Endometrial microvascular endothelial cells (primary cell): ENCODE measurements around the gene DHCR7. TPM values are rescaled to one million over a fixed set of nuclear protein-coding genes. Genes with fewer than 3 reads are reported as not detected.

ENCODE experiments used
- in situ Hi-C: cut with HindIII; loops from 2 replicates; pipeline ENCODE4 v1.10.0; 2017; ENCODE audit warnings: low sequenced_read_pairs, low pct_unique_long_range_greater_than_20kb; ENCODE audit errors: inconsistent ontology term
- total RNA-seq: library from RNA; depleted of rRNA; stranded (reverse); fragments of >200 nt; gene quantifications from one replicate; pipeline ENCODE4 v1.2.3, GENCODE V29; 2015; ENCODE audit errors: inconsistent ontology term

The DHCR7 gene, protein sequence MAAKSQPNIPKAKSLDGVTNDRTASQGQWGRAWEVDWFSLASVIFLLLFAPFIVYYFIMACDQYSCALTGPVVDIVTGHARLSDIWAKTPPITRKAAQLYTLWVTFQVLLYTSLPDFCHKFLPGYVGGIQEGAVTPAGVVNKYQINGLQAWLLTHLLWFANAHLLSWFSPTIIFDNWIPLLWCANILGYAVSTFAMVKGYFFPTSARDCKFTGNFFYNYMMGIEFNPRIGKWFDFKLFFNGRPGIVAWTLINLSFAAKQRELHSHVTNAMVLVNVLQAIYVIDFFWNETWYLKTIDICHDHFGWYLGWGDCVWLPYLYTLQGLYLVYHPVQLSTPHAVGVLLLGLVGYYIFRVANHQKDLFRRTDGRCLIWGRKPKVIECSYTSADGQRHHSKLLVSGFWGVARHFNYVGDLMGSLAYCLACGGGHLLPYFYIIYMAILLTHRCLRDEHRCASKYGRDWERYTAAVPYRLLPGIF
- 43.2 TPM for total RNA-seq

DNA sequence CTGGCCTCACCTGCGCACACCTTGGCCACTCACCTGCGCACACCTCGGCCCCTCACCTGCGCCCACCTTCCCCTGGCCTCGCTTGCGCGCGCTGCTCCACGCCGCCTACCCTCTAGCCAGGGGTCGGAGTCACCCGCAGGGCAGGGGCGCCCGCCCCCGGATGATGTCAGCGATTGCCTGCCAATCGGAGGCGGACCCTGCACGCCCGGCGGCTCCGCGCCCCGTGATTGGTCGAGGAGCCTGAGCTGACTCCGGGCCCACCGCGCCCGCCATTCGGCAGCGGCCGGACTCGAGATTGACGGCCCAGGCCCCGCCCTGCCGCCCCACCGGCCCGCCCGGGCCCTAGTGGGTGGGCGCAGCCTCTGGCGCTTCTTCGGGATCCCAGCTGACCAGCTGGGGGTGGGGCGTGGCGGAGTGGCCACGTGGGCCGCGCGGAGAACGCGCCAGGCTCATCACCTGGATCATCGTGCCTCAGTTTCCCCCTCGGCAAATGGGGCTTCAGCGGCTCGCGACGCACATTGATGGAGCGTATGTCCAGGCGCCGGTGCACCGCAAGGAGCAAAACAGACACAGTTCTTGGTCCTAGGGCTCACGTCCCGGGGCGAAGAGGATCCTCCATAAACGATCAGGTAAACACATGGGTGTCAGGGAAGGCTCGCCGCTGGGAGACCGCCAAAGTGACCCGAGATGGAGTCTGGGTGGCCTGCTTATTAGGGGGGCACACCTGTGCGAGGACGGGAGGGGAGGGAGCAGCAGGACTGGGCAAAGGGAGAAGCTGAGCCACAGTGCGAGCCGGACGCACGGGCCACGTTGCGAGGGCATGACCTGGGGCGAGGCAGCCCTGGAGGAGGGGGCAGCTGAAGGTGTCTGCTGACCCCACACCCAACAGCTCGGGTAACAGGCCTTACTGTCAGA is at the start of gene DHCR7:
TSS of gene DHCR7 (minus strand) at position 137 of the 915 bp plus-strand sequence. CDS start 3,441 bp downstream, outside the sequence.
- in situ Hi-C loops: no loop called here

DNA sequence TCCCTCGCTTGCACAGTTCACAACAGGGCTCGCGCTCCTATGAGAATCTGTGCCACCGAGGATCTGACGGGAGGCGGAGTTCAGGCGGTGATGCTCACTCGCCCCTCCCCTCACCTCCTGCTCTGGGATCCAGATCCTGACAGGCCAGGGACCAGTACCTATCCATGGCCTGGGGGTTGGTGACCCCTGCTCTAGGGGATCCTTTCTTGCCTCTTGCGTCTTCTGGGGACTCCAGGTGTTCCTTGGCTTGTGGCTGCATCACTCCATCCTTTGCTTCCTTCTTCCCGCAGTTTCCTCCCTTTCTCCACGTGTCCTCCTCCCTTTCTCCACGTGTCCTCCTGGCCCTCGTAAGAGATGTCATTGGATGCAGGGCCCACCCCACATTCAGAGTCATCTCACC is 48.2 kb upstream of the DHCR7 start:
- in situ Hi-C loops: no loop called here

DNA sequence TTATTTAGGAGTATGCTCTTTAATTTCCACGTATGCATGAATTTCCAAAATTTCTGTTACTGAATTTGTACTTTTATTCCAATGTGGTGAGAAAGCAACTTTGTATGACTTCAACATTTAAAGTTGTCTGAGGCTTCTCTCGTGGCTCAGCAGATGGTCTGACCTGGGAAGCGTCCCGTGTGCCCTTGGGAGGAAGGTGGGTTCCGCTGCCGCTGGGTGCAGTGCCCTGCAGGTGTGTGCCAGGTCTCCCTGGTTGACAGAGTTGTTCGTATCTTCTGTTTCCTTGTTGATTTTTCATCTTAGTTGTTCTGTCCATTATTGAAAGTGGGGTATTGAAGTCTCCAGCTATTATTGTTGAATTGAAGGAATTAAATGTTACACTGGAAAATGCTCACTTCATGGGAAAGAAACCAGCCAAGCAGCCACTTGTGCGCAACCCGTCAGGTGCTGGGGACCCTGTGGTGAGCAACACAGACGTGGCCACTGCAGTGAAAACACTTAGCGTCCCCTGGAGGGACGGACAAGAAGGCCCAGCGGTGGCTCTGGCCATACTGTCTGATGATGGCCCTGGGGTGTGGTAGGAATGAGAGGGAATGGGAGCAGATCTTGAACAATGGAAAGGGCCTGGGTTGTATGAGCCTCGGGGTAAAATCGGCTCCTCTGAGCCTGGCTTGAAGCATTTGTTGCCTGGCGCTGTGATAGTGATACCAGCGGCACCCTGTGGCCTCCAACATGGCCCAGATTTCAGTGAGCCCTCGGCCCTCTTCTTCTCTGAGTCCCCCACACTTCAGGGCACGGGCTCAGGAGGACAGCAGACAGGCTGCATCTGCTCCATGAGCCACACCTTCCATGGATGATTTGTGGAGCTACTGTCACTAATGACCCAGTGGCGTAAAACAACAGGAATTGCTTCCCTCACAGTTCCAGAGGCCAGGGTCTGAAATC is 47.4 kb upstream of the DHCR7 start:
- in situ Hi-C loops: no loop called here

DNA sequence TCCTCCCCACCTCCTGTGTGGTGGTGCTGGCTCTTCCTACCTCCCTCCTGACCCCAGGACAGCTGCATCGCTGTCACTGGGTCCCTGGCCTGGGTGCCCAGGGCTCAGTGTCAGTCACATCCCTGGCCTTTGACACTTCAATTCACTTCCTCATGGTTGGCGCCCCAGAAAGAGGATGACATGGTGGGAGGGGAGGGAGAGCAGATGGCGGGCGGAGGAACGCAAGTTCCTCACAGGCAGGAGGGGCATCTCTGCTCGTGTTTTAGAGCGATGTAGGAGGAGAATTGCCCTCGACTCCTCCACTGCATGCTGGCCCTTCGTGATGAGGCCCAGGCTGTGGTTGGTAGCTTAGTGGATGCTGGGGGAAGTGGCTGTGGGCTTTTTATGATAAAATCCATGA is 43.7 kb upstream of the DHCR7 start:
- in situ Hi-C loops: no loop called here

DNA sequence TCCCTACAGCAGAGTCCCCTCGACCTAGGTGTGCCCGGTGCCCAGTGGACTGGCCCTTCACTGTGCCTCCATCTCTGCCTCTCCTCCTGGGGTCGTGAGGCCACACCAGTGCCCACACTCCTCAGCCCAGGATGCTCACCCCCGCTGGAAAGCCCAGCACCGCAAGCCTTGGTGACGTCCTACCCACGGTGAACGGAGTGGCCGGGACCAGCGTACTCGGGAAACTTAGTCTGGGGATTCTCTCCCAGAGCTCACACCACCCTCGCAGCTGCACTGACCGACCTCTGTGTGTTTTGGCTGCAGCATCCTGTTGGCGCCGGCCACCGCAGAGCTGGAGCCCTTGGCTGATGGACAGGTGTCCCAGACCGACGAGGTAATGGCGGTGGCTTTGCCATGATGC is 43.3 kb upstream of the DHCR7 start:
- in situ Hi-C loops: no loop called here

DNA sequence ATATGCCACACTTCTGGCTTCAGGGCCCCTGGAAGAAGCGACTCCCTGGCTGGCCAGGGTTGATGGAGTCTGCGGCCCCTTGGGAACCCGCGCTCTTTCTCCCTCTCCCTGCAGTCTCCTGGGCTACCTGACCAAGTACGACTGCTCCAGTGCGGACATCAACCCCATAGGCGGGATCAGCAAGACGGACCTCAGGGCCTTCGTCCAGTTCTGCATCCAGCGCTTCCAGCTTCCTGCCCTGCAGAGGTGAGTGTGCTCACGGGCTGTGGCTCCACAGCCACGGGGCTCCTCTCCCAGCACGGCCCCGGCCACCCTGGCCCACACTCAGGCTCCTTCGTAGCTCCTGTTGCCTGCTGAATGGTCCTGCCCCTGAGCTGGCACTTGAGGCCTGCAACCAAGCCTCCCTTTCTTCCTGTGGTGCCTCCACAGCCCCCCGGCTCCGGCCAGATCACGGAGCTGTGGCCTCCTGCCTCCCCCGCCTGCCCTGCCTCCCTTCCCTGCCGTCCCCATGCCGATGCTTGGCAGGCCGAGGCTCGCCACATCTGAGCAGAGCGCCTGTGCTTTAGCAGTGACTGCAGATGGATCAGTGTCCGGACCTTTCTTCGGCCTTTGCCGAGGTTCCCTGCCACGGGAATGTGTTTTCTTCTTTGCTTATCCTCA is 42.7 kb upstream of the DHCR7 start:
- in situ Hi-C loops: no loop called here

DNA sequence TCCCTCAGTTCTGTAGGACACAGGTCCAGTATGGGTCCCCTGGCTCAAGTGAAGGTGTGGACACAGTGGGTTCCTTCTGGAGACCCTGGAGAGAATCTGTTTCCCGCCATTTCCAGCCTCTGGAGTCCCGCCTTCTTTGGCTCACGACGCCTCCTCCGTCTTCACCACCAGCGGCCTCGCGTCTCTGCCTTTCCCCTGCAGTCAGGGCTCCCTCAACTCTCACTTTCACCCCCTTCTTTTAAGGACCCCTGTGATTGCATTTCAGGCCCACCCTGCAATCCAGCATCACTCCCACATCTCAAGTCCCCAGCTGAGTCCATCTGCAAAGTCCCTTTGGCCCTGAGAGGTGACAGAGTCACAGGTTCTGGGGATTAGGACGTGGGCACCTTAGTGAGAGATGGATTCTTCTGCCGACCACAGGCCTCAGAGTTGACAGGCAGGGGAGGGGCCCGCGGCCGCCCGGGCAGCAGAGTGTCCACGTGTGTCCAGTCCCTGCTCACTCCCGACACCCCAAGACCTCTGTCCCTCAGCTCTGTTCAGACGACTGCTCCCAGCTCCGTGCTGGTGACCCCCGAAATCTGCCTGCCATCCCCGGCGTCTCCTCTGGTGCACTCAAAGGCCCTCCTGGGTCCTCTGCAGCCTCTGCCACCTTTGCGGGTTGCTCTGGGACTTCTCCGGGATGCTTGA is 42.0 kb upstream of the DHCR7 start:
- in situ Hi-C loops: no loop called here

DNA sequence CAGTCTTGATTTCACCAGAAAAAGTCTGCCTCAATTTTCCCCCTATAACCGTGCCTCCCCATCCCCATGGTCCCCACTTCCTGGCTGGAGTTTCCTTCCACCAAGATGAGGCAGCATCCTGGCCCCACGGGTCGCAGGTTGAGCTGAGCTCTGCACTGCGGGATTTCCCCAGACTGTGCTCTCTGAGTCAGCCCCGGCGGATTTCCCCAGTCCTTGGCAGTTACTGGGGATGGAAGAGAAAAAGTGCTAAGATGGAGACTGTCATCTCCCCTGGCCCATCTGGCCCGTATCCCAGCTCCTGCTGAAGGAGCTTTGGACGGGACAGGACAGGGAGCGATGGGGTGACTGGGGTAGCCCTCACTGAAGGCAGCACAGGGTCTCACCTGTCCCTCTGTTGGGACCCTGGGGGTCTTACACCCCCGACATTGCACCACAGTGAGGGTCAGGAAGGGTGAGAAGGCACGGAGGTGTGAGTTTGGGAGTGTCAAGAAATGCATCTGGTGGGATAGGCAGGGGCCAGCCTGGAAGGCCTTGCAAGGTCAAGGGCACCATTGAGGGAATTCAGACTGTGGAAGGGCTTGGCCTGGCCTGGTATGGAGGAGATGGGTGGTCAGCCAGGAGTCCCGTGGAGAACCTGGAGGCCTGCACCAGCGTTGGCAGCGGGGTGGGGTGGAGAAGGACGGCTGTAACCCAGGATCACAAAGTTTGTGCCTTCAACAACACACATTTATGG is 41.3 kb upstream of the DHCR7 start:
- in situ Hi-C loops: no loop called here

DNA sequence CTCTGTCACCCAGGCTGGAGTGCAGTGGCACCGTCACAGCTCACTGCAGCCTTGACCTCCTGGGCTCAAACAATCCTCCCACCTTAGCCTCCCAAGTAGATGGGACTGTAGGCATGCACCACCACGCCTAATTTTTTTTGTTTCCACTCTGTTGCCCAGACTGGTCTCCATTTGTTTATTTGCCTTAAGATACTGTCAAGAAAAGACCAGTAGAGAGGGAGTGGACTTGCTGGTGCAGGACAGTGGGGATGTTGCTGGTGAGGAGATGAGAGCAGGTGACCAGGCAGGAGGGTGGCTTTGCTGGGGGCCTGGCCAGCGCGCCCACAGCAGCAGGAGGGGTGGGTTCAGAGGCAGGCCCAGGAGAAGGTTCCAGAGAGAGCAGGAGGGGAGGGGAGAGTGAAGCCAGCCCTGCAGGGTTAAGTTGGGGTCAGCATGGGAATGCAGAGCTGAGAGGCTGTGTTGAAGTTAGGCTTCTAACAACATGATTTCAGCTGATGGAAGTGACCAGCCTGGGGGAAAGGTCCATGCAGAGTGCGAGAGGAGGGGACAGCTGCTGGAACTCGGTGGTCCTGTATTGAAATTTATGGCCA is 40.6 kb upstream of the DHCR7 start:
- in situ Hi-C loops: no loop called here

DNA sequence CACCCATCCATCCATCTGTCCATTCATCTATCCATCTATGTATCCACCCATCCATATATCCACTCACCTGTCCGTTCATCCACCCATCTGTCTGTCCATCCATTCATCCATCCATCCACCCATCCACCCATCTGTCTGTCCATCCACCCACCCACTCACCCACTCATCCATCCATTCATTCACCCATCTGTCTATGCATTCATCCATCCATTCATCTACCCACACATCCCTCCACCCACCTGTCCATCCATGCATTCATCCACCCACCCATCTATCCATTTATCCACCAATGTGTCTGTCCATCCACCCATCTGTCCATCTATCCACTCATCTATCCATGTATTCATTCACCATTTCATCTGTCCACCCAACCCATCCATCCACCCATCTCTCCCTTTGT is 38.1 kb upstream of the DHCR7 start:
- in situ Hi-C loops: no loop called here

DNA sequence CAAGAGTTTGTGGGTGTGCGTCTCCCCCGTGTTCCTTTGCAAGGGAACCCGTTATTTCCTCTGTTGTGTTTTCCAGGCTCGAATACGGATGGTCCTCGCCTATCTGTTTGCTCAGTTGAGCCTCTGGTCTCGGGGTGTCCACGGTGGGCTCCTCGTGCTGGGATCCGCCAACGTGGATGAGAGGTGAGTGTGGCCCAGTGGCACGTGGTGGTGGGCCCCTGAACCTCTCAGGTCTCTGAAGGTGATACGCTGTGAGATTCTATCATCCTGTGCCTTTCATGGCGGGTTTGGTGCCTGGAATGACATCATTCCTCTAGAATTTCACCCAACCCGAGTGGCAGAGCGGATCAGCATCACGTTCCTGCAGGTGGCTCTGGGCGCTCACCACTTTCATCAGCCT is 37.3 kb upstream of the DHCR7 start:
- in situ Hi-C loops: no loop called here

DNA sequence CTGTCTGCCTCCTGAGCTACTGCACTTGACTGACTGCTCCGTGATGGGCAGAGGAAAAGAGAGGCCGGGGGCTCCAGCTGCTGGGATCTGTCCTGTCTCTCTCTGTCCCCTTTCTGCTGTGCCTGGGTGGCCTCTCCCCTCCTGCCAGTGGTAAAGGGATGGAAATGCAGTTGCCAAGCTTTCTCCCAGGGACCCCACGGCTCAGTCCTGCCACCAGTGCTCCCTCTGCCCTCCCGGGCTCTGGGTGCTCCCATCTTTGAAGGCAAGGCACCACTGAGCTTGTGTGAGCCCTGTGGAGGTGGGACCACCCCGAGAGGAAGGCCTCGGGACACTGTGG is 36.8 kb upstream of the DHCR7 start:
- in situ Hi-C loops: no loop called here

DNA sequence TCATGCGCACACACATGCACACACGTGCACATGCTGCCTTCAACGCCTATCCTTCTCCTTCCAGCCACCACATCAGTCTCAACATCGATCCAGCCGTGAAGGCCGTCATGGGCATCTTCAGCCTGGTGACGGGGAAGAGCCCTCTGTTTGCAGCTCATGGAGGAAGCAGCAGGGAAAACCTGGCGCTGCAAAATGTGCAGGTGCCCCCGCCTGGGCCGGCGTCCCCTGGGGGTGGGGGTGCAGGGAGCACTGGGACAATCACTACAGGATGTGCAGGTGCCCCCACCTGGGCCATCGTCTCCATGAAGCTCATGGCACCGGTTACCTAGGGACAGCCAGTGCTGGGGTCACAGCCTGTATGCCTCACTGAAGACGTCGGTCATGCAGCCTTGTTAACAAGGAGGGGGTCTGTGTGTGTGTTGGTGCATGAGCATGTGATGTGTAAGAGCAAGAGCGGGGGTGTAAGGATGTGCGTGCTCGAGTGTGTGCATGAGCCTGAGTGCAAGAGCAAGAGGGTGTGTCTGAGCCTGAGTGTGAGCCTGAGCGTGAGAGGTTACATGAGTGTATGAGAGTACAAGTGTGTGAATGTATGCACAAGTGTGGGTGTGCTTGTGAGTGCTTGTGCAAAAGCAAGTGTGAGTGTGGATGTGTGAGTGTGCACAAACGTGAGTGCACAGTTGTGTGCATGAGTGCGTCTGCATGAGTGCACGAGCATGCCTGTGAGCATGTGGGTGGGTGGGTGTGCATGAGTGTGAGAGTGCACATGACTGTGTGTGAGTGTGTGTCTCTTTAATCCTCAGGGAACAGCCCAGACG is 36.3 kb upstream of the DHCR7 start:
- in situ Hi-C loops: no loop called here

DNA sequence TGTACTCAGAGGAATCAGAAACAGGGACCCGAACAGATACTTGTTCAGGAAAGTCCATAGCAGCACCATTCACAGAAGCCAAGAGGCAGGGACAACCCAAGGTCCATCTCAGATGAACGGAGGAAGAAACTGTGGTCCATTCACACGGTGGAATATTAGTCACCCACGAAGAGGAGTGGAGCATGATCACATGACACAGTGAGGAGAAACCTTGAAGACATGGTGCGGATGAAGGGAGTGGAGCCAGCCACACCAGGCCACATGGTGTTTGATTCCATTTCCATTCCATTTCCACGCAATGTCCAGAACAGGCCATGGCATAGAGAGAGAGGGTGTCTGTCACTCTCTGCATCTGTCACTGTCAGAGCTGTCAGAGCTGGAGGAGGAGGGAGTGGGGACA is 35.5 kb upstream of the DHCR7 start:
- in situ Hi-C loops: no loop called here

DNA sequence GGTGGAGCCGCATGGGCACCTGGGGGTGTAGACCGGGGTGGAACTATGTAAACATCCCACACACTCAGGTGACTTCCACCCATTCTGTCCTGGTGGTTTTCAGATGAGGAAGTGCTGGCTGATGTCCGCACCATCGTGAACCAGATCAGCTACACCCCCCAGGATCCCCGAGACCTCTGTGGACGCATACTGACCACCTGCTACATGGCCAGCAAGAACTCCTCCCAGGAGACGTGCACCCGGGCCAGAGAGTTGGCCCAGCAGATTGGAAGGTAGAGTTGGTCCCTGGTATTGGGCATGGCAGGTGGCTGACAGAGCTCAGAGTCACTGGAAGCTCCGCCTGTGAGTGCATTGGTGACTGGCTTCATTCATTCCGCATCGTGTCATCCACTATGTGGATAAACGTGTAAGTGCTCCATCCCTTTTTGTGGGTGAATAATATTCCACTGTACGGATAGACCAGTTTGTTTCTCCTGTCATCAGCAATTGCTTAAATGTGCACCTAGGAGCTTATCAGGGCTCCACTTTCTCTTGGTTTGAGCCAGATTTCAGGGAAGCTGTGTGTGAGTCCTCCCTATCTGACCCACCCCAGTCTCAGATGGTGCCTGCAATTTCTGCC is 34.7 kb upstream of the DHCR7 start:
- in situ Hi-C loops: no loop called here

DNA sequence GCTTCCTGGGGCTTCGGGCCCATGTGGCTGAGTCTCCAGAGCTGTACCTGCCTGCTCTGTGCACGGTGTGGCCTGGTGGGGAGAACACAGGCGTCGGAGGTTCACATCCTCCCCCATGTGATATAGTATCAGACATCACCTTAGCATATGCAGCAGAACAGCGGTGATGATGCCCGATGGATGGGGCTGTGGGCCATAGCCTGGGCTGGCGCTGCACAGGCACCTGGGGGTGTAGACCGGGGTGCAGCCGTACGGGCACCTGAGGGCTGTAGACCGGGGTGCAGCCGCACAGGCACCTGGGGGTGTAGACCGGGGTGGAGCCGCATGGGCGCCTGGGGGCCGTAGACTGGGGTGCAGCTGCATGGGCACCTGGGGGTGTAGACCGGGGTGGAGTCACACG is 34.0 kb upstream of the DHCR7 start:
- in situ Hi-C loops: no loop called here
